Measurements from ENCODE around the gene NELL1.

Gene NELL1

DNA sequence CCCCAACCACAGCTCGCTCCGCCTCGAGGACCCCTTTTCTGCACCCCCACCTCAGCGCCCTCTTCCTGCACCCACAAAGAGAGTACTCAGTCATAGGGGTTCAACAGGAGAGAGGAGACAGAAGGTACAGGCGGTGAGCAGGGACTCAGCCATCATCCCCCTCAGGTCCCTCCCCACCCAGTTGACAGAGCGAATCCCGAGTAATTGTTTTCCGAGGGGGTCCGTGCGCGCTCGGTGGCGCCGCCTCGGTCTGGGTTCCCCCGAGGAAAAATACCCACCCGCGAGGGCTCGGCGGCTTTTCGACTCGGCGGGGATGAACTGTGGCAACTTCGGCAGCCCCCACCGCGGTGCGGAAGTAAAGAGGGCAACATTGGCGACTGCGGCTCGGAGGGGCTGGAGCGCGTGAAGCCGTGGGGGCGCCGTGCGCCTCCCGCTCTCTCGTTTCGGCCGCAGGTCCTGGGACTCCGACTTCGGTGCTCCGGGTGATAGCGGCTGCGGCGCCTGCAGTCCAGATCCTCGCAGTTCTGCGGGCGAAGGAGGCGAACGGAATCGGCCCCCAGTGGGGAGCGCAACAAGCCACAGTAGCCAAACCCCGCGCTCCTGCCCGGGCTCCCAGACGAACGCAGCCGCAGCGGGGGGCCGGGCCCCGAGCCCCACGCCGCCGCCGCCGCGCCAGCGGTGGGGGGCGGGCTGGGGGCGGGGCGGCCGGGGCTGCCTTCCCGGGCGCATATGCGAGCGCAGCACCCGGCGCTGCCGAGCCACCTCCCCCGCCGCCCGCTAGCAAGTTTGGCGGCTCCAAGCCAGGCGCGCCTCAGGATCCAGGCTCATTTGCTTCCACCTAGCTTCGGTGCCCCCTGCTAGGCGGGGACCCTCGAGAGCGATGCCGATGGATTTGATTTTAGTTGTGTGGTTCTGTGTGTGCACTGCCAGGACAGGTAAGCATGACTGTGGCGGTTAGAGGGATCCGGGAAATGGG, at the start of gene NELL1:
Gene NELL1 (plus strand): TSS at position 743 of the 976 bp plus-strand sequence.
- Mint-ChIP-seq H3K27me3 (peaks cover 87% of the 10 kb centered on the region), H3K9me3 (no peaks in the 10 kb centered on the region), H3K4me1 (peaks cover 30% of the 10 kb centered on the region), H3K27ac (no peak within 1 kb of the TSS), H3K4me3 (peak within 1 kb of the TSS in 1 of 2 donors; percentile 66)
- DNase-seq: no peak
- peak; percentile 31 for ATAC-seq

DNA sequence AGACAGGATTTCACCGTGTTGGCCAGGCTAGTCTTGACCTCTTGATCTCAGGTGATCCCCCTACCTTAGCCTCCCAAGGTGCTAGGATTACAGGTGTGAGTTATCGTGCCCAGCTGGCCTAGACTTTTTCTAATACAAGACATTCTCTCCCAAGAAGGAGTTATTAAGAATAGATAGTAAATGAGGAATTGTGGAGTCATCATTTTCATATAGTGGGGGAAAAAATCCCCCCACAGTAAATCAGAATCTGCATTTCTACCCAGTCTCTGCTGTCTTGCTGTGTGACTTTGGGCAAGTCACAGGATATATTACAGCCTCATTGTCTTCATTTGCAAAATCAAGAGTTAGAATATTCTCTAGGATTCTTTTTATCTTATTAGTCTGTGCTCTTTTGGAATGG, 48.4 kb upstream of the NELL1 start:
- Mint-ChIP-seq H3K27ac (no peak overlapping the region), H3K4me3 (no peak overlapping the region), H3K9me3 (no peaks in the 10 kb centered on the region), H3K27me3 (peaks cover 38% of the 10 kb centered on the region), H3K4me1 (no peaks in the 10 kb centered on the region)
- ATAC-seq (no peak), DNase-seq (no peak)

DNA sequence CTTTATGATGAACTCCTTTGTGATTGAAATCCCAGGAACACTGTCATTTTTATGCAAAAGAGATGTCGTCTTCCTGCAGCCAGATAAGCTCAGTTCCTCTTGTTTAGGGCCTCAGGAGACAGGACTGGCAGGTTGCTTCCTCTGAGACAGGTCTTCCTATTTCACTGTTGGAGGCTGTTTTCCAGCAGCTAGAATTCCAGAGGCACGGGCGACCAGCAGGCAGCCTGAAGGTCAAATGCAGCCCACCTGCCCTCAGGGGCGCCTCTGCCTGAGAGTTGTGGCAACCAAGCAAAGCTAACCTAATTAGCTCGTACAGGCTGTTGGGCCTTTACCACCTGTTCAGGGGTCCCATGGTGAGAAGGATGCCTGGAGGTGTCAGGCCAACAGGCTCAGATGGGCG, 47.7 kb upstream of the NELL1 start:
- Mint-ChIP-seq H3K27ac (no peak overlapping the region), H3K9me3 (no peaks in the 10 kb centered on the region), H3K4me3 (no peak overlapping the region), H3K27me3 (peaks cover 37% of the 10 kb centered on the region), H3K4me1 (no peaks in the 10 kb centered on the region)
- DNase-seq (no peak), ATAC-seq (no peak)

DNA sequence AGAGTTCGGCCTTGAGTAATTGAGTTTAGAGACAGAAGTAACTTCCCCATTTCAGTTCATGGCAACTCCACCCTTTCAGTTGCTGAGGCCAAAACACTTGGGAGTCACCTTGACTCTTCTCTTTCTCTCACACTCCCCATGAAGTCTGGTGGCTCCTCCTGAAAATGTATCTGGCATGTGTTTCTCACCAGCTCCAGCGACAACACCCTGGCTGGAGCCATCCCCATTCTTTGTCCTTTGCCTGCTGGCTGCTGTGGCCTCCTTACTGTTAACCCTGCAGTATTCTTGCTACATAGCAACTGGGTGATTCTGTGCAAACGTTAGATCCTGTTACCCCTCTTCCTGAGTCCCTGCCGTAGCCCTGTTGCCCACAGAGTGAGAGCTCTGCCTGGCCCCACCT, 46.1 kb upstream of the NELL1 start:
- DNase-seq (no peak), ATAC-seq (no peak)
- no peak overlapping the region for H3K4me3 Mint-ChIP-seq
- H3K27me3 Mint-ChIP-seq: peaks cover 28% of the 10 kb centered on the region
- no peak overlapping the region for H3K27ac Mint-ChIP-seq
- no peaks in the 10 kb centered on the region for H3K9me3 Mint-ChIP-seq
- no peaks in the 10 kb centered on the region for H3K4me1 Mint-ChIP-seq

DNA sequence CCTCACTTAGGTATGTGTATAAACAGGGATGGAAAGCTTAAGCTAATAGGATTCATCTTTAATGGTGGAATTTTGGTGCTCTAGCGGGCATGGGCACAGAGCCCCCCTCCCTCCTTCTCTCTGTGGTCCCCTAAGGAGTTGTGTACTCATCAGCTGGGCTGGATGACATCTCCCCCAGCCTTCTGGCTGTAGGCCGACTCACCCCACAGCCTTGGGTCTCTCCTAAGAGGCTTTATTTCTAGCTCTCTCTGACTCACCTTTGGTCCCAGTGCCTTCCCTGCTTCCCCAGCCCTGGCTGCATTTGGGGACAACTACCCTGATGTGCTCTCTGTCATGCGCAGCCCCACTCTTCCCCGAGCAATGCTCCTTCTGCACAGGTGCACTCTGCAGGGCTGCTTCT, 43.1 kb upstream of the NELL1 start:
- no peak overlapping the region for H3K27ac Mint-ChIP-seq
- H3K4me3 Mint-ChIP-seq: no peak overlapping the region
- no peaks in the 10 kb centered on the region for H3K4me1 Mint-ChIP-seq

DNA sequence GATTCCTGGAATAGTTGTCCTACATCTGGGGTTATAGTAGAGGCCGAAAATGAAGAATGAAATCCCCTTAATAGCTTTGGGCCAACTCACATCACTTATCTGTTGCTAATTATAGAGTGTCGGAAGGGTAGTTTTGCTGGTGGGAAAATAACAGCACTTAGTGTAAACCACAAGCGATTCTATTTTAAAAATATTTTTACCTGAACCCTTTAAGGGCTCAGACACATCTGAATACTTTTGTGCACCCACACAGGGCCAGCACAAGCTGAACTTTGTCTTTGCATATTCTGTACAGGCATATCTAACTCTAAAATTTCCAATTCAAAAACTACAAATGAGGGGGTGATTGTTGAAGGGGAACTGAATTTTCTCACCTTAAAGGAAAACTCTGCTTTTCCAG, 42.4 kb upstream of the NELL1 start:
- H3K9me3 Mint-ChIP-seq: no peaks in the 10 kb centered on the region
- ATAC-seq: no peak
- H3K27ac Mint-ChIP-seq: no peak overlapping the region
- no peak for DNase-seq
- H3K4me1 Mint-ChIP-seq: no peaks in the 10 kb centered on the region
- H3K27me3 Mint-ChIP-seq: peaks cover 22% of the 10 kb centered on the region
- H3K4me3 Mint-ChIP-seq: no peak overlapping the region

More for the DNA sequence above, 43.1 kb upstream of the NELL1 start:
- no peak for ATAC-seq
- no peak for DNase-seq
- Mint-ChIP-seq H3K27me3 (peaks cover 22% of the 10 kb centered on the region), H3K9me3 (no peaks in the 10 kb centered on the region)

DNA sequence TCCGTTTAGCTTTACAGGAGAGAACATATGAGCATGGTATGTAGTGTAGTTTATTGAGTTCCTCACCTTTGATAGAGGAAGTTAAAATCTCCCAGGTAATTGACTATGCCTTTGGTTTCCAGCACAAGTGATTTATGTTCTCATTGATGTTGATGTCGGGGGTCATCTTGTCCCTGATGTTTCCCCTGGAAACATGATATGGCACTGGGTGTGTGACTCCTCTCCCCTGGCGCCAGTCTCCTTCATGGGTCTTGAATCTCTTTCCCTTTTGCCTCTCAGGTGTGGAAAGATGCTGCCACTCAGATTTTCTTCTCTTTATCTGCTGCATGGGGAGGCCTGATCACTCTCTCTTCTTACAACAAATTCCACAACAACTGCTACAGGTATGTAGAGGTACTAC, 41.7 kb upstream of the NELL1 start:
- Mint-ChIP-seq H3K4me1 (no peaks in the 10 kb centered on the region), H3K27me3 (peaks cover 20% of the 10 kb centered on the region), H3K4me3 (no peak overlapping the region), H3K27ac (no peak overlapping the region), H3K9me3 (no peaks in the 10 kb centered on the region)
- DNase-seq (no peak), ATAC-seq (no peak)

DNA sequence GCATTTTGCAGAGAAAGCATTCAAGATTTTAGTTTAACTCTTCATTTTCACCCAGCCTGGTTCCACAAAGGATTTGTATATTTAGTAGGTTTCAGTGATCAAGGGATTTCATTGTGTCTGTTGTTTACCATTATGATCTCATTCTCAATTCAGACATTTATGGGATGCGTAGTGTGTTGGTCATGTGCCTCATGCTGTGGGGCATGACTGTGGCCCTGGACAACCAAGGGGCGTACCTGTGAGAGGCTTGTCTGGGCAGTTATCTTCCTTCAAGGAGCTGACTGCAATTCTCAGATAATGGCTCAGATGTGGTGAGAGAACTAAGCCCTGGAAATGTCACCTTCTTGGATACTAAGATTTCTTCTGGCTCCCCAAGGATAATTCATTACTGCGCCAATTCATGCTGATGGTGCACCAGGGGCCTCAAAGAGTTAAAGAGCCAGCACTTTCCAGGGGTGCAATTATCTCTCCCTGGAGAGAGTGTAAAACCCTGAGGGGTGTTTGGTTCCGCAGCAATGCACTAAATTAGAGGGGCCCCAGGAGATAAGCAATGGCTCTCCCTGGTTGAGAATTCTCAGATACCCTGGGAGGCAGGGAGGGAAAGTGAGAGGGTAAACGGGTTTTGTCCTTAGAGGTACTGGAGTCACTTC, 37.7 kb upstream of the NELL1 start:
- H3K4me3 Mint-ChIP-seq: no peak overlapping the region
- no peak overlapping the region for H3K27ac Mint-ChIP-seq
- peaks cover 5% of the 10 kb centered on the region for H3K27me3 Mint-ChIP-seq
- ATAC-seq (no peak), DNase-seq (no peak)
- no peaks in the 10 kb centered on the region for H3K4me1 Mint-ChIP-seq
- H3K9me3 Mint-ChIP-seq: no peaks in the 10 kb centered on the region

DNA sequence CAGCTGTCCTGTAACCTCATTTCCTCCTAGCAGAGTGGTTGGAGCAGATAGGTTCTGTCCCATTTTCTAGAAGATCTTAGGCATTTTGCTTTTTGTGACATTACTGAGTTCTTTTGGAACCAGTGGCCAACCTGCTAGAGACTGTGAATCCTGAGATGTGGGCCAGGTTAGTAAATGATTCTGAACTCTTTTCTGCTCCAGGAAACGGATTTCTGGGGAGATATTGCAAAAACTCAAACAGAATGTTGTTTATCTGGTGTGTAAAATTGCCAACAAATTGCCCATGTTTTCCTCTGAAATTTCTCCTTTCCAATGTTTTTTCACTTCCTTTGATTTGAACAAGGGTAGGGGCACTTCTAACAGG, 37.2 kb upstream of the NELL1 start:
- DNase-seq (no peak), ATAC-seq (no peak)
- H3K4me1 Mint-ChIP-seq: no peaks in the 10 kb centered on the region
- no peaks in the 10 kb centered on the region for H3K9me3 Mint-ChIP-seq
- peaks cover under 1% of the 10 kb centered on the region for H3K27me3 Mint-ChIP-seq
- no peak overlapping the region for H3K4me3 Mint-ChIP-seq
- no peak overlapping the region for H3K27ac Mint-ChIP-seq

DNA sequence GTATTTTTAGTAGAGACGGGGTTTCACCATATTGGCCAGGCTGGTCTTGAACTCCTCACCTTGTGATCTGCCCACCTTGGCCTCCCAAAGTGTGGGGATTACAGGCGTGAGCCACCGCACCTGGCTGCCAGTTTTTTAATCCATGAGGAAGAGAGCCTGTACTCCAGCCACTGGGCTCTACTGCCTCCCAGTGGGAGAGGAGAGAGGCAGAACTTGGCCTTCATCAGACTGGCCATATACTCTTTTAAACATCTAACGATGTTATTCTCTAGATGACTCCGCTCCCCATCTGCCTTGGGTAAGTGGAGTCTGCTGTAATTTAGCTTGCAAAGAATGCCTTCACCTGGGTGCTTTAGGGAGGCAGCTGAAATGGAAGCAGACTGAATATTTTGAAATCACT, 35.3 kb upstream of the NELL1 start:
- ATAC-seq: no peak
- Mint-ChIP-seq H3K9me3 (no peaks in the 10 kb centered on the region), H3K4me1 (no peaks in the 10 kb centered on the region), H3K4me3 (no peak overlapping the region), H3K27me3 (peaks cover 12% of the 10 kb centered on the region), H3K27ac (no peak overlapping the region)
- no peak for DNase-seq

DNA sequence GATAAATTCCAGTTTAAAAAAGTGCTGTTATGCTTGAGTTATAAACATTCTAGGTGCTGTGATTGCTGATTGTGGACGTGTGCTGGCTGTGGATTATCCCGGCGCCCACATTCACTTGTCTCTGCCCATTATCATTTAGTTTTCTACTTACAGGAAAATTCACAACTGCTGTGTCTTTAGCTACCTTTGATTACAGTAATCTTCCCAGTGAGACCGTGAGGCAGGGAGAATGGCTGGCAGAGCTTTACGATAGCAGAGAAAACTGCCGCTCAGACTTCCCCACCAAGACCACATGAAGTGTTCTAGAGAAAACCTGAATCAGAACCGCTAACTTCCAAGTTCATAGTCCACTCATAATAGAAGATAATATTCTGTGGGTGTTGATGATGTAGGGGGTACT, 34.6 kb upstream of the NELL1 start:
- Mint-ChIP-seq H3K4me3 (no peak overlapping the region), H3K27ac (no peak overlapping the region), H3K4me1 (no peaks in the 10 kb centered on the region), H3K9me3 (no peaks in the 10 kb centered on the region), H3K27me3 (peaks cover 12% of the 10 kb centered on the region)
- ATAC-seq: no peak
- no peak for DNase-seq

DNA sequence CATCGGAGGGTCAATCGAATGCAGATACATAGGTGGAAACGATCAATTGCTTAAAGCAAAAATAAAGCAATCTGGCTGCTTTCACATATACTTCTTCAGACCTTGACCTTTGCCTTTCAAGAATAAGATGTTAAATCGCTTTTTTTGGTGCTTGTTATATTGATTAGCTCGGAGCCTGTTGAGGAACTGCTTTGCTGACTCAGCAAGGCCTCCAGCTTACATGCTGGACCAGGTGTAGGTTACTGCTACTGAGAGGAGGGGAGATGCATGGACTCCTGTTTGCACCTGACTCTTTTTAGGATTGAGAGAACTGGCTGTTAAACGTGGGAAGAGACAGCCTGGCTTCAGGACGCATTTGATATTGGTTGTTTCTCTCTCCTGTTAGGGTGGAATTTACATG, 31.3 kb upstream of the NELL1 start:
- Mint-ChIP-seq H3K4me1 (no peaks in the 10 kb centered on the region), H3K4me3 (no peak overlapping the region), H3K9me3 (no peaks in the 10 kb centered on the region), H3K27ac (no peak overlapping the region), H3K27me3 (peaks cover 20% of the 10 kb centered on the region)
- DNase-seq (no peak), ATAC-seq (no peak)

DNA sequence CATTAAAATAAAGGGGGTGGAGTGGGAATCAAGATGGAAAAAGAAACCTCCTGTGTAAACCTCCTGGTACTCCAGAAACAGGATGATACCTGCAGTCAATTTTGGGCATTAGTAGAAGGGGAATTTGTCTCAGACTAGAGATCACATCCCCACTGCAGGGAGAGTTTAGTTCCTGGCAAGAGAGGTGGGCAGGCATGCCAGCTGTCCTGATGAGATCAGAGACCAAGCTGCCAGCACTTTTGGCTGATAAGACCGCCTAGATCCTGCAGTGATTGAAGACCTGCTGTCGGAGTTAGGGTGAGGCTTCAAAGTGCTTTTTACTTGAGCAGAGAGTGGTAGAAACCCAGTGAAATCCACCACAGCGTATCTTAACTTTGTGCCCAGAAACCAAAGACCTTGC, 29.7 kb upstream of the NELL1 start:
- H3K27ac Mint-ChIP-seq: no peak overlapping the region
- H3K9me3 Mint-ChIP-seq: no peaks in the 10 kb centered on the region
- DNase-seq (no peak), ATAC-seq (no peak)
- no peaks in the 10 kb centered on the region for H3K4me1 Mint-ChIP-seq
- H3K4me3 Mint-ChIP-seq: no peak overlapping the region
- H3K27me3 Mint-ChIP-seq: peaks cover 20% of the 10 kb centered on the region

DNA sequence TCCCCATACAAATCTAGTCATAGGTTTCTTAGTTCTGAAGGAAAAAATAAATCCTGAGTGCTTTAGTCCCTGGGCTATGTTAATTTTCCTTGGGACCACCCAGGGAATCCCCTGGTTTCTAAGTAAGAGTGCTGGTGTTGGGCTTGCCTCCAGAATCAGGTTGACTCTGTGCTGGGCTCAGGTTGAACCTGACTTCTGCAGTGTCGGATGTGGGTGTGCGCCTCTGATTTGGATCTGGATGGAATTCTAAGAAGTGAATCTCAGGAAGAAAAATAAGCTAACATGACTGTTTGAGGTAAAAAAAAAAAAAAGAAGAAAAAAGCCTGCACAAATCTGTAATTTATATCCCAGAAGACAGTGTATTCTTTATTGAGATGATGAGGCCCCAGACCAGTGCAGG, 29.0 kb upstream of the NELL1 start:
- peaks cover 27% of the 10 kb centered on the region for H3K27me3 Mint-ChIP-seq
- DNase-seq (no peak), ATAC-seq (no peak)
- H3K9me3 Mint-ChIP-seq: no peaks in the 10 kb centered on the region
- H3K4me1 Mint-ChIP-seq: no peaks in the 10 kb centered on the region
- H3K4me3 Mint-ChIP-seq: no peak overlapping the region
- H3K27ac Mint-ChIP-seq: peak overlapping the region in 1 of 2 donors; percentile 77

DNA sequence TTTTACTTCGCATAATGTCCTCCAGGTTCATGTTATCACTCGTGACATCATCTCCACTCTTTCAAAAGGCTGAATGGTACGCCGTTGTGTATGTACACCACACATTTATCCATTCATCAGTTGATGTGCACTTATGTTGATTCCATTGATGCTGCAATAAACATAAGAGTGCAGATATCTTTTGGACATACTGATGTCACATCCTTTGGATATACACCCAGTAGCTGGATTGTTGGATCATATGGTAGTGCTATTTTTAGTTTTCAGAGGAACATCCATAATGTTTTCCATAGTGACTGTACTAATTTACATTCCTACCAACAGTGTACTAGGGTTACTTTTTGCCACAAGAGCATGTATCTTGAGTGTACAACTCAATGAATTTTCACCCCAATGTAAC, 25.0 kb upstream of the NELL1 start:
- no peak for DNase-seq
- Mint-ChIP-seq H3K27me3 (peaks cover 18% of the 10 kb centered on the region), H3K4me3 (no peak overlapping the region), H3K4me1 (no peaks in the 10 kb centered on the region), H3K27ac (no peak overlapping the region), H3K9me3 (no peaks in the 10 kb centered on the region)
- ATAC-seq: no peak

DNA sequence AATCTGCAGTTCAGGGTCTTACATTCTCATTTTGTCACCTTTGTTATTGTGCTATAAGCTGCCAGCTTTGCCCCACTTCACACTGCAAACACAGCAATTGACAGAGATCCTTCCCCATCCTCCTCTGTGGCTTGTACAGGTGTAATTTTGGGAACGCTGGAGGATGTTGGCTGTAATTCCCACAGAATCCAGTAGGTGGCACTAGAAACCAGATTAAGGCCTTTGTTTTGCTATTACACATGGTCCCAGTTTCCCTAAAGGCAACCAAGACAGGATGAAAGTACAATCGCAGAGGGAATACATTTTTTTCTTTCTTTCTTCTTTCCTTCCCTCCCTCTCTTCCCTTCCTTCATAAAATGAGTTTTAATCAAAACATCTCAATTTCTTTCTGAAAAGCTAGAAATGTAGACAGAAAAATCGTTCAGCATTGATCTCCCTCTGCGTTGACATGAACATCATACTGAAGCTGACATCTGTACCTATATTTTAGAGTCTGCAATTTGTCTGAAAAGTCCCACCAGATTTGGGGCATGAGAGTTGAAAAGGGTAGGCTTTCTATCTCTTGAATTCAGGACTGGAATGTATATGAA, 21.3 kb upstream of the NELL1 start:
- ATAC-seq (no peak), DNase-seq (peak in 1 of 2 donors; percentile 23)
- Mint-ChIP-seq H3K27ac (no peak overlapping the region), H3K9me3 (no peaks in the 10 kb centered on the region), H3K27me3 (peaks cover 15% of the 10 kb centered on the region), H3K4me3 (no peak overlapping the region), H3K4me1 (no peaks in the 10 kb centered on the region)
